GM19455 (cell line): ENCODE measurements around the gene NHSL2.
"Not testable (repeated sequence)": the region's sequence is repeated elsewhere in the genome, so short reads cannot be mapped to it uniquely, and the experiment has no call there.

Experiments
- ATAC-seq: cut with Tn5 transposase; IDR thresholded peaks from one replicate; pipeline ENCODE4 v1.9.1; 2021; ENCODE audit not compliant: unreplicated experiment

Gene NHSL2

GRCh38 chrX:72158773-72159172 is 248.1 kb downstream of the NHSL2 start:
- no peak for ATAC-seq

GRCh38 chrX:72159769-72160168 is 249.1 kb downstream of the NHSL2 start:
- no peak for ATAC-seq

DNA sequence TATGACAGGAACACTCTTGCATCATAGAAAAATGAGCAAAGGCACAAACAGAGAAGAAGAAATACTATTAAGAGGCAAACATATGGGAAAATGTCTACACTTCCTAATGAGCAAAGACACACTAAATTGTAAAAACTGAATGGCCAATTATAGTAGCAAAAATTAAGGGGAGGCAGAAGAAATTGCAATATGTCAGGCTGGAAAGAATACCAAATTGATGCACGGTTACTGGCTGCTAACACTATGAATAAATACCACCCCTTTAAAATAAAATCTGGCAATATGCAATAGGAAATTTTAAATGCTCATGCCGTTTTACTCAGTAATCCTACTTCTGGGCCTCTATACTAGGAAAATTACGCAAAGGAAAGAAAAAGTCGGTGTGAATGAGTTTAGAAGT is 254.9 kb downstream of the NHSL2 start:
- no peak for ATAC-seq

- no peak for ATAC-seq
Measured at GRCh38 chrX:72169008-72169728, 258.5 kb downstream of the NHSL2 start.

GRCh38 chrX:72176289-72176688 is 265.6 kb downstream of the NHSL2 start:
- ATAC-seq, result not testable (repeated sequence)

DNA sequence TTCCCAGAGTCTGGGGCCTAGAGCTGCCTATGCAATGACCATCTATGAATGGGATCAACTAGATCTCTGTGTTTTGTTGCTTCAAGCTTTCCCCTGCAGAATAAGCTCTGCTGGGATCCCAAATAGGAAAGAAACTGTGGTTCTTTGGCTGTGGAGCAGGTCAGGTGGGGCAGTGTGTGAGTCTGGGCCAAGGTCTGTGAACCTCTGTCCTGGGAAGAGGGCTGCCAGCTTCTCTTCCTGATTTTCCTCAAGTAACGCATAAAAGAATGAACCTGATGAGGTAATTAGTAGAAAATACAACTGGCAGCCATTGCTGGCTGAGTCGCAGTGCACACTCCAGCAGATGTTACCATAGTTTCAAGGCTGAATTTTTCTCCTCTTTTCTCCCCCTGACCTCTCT is 266.3 kb downstream of the NHSL2 start:
- no peak for ATAC-seq

- ATAC-seq, result no peak
Measured at GRCh38 chrX:72180539-72180938, 269.9 kb downstream of the NHSL2 start.

DNA sequence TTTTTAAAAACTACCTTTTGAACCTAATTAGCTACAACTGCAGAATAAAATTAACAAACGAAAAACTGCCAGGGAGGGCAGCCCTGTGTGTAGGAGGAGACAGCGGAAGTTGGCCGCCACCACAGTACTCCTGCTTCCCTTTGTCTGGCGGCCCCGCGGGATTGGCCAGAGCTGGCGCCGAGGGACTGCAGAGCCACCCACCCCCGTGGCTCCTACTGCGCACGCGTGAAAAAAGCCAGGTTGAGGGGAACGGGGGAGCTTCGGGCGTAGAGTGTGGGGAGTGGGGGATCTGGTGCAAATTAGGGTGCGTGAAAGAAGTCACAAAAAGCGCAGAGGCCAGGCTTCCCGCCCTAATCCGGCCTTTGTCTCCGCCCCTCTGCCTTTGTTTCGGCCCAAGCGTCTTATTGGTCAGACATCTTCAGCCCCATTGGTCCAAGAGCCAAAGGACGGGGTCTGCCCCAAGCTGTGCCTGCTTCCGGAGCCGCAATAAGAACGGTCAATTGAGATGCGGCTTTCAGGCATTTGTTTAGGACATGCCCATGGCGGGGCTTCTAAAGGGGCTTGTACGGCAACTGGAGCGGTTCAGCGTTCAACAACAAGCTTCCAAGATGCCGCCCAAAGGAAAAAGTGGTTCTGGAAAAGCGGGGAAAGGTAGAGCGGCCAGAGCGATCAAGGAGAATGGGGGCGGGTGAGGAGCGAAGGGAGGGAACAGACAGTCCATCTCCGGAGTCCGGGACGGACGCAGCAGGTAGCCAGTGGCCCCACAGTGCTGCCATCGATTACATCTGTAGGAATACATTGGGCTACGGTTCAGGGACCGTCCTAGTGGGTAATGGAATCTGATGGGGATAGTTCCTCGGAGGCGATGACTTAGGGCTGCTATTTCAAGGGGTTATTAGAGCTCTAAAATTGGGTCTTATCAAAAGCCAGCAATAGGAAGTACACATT is 270.8 kb downstream of the NHSL2 start, which contains the start of gene PIN4:
TSS of gene PIN4 (plus strand) at position 580 of the 948 bp plus-strand sequence. CDS start at position 609, 29 bp downstream.
- ATAC-seq, result peak; percentile 98

DNA sequence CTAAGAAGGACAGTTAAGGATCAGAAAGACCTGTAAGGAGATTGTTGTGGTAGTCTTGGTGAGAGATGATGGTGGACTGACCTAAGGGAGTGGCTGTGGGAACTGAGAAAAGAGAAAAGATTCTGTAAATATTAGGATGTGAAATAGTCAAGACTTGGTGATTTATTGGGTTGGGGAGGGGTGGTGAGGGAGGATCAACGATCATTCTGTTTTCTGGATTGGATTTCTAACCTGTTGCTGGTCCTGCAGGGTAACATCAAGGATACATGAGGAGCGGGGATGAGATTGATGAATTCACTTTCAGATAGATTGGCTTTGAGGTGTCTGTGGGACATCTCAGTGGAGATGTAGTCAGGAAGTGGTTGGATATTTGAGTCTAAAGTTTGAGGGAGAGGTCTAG is 272.3 kb downstream of the NHSL2 start:
- ATAC-seq, result no peak

DNA sequence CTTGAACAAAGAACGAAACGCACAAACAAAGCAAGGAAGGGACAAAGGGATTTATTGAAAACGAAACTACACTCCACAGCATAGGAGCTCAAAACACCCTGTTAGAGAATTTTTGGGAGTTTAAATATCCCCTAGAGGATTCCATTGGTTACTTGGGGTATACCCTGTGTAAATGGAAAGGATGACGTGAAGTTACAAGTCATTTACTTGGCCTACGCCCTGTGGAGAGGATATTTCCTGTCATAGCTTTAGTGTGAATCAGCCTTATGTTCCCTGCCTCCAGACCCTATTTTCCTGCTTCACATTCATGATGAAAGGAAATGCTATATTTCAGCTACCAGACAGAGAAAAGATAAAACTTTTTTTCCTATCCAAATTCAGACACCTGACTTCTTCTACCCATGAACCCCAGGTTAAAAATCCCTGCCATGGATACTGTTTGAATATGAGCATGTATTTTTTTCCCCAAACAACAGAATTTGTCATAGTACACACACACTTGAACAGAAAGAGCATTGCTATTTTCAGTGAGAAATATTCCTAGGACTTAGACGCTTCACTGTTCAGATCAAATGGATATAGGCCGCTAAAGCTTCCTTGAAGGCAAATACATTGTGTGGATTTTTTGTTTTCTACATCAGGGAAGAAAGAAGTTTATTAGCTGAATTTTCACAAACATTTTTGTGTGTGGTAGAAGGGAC is 291.3 kb downstream of the NHSL2 start:
- ATAC-seq, result no peak
